Coronary artery (tissue), 2 donors: ENCODE results near the gene SOX18.

Experiments
- DNase-seq: peaks from one replicate; pipeline ENCODE4 v3.0.0-alpha.2; 2017; ENCODE audit warnings: low spot score
- H3K27ac ChIP-seq, 2 donors: fragments of 200-600 bp; sonication (generic); one replicate each; pipeline ENCODE4 v1.5.1; 2016 to 2019
- H3K4me3 ChIP-seq: fragments of 200-600 bp; sonication (generic); 2 replicates; pipeline ENCODE4 v1.5.1; 2016; ENCODE audit warnings: mild to moderate bottlenecking, moderate library complexity
- TF ChIP-seq, protein P1 (sequence below): fragments of 200-600 bp; sonication (generic); IDR thresholded peaks from one replicate; pipeline ENCODE4 v1.5.1; 2019; ENCODE audit warnings: antibody characterized with exemption

SOX18 gene

DNA sequence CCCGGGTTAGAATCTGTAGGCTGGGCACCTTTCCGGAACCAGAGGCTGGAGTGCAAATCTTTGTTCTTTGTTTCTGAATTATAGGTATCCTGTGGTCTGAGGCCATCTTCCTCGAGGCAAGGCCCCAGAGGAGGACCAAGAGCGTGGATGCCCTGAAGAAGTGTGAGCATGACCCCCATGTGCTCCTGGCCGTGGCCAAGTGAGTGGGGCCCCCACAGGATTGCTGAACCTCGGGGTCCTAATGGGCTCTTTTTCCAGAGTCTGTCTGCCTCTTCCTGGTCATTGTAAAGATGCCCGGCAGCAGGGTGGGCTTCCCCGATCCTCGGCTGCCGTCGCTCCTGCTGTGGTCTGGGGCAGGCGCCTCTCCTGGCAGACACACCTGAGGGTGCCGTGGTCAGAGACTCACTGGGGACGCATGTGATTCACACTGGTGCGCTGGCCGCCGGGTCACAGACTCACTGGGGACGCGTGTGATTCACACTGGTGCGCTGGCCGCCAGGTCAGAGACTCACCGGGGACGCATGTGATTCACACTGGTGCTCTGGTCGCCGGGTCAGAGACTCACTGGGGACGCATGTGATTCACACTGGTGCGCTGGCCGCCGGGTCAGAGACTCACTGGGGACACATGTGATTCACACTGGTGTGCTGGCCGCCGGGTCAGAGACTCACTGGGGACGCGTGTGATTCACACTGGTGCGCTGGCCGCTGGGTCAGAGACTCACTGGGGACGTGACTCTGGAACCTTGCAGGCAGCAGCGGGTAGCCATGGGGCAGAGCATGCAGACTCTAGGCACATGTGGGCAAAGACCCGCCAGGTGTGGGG is 19.9 kb downstream of the SOX18 start:
- no peak for DNase-seq
- TF ChIP-seq, protein P1, sequence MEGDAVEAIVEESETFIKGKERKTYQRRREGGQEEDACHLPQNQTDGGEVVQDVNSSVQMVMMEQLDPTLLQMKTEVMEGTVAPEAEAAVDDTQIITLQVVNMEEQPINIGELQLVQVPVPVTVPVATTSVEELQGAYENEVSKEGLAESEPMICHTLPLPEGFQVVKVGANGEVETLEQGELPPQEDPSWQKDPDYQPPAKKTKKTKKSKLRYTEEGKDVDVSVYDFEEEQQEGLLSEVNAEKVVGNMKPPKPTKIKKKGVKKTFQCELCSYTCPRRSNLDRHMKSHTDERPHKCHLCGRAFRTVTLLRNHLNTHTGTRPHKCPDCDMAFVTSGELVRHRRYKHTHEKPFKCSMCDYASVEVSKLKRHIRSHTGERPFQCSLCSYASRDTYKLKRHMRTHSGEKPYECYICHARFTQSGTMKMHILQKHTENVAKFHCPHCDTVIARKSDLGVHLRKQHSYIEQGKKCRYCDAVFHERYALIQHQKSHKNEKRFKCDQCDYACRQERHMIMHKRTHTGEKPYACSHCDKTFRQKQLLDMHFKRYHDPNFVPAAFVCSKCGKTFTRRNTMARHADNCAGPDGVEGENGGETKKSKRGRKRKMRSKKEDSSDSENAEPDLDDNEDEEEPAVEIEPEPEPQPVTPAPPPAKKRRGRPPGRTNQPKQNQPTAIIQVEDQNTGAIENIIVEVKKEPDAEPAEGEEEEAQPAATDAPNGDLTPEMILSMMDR = no peak
- H3K27ac ChIP-seq = no peak overlapping the region

DNA sequence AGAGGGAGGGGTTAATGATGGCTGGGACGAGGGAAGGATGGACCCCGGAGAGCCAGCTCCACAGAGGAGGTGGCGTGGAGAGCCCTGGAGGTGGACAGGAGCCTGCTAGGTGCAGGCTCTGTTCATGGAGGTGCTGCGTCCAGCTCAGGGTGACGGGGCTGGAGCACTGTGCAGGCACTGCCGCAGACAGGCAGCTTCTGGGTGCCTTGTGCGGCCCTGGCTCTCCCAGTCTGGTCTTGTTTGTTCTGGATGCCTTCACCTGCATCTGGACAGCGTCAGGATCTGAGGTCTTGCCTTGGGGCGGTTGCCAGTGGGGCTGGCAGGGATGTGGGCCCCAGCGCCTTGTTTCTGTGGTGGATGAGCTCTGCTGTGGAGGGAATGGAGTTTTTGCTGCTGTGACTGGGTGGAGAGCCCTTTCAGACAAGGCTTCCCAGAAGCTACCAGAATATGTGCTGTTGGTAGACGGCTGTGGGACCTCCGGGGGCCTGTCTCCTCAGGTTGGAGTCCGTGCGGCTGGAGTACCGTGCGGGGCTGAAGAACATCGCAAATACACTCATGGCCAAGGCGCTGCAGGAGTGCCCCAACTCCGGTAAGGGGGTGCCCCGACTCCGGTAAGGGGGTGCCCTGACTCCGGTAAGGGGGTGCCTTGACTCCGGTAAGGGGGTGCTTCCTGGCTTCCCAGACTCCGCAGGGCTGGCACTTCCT is 21.3 kb downstream of the SOX18 start:
- TF ChIP-seq, protein P1 = no peak
- no peak for DNase-seq
- no peak overlapping the region for H3K27ac ChIP-seq
- H3K4me3 ChIP-seq = no peak overlapping the region

More for the DNA sequence above, 19.9 kb downstream of the SOX18 start:
- H3K4me3 ChIP-seq = no peak overlapping the region

DNA sequence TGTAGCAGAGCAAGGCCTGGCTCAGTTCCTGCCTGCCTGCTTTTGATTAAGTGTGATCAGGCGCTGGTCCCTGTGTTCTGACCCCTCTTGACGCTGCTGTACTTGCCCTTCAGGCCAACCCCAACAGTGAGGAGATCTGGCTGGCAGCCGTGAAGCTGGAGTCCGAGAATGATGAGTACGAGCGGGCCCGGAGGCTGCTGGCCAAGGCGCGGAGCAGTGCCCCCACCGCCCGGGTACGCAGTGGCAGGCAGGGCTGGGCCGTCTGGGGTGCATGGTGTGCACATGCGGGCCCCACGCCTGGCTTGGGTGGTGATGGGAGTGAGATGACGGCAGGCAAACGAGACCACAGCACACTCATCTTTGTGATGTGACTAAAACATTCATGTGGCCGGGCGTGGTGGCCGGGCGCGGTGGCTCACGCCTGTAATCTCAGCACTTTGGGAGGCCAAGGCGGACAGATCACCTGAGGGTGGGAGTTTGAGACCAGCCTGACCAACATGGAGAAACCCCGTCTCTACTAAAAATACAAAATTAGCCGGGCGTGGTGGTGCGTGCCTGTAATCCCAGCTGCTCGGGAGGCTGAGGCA is 23.5 kb downstream of the SOX18 start:
- Histone ChIP-seq H3K4me3 (no peak overlapping the region), H3K27ac (no peak overlapping the region)
- no peak for DNase-seq
- TF ChIP-seq, protein P1 = no peak

DNA sequence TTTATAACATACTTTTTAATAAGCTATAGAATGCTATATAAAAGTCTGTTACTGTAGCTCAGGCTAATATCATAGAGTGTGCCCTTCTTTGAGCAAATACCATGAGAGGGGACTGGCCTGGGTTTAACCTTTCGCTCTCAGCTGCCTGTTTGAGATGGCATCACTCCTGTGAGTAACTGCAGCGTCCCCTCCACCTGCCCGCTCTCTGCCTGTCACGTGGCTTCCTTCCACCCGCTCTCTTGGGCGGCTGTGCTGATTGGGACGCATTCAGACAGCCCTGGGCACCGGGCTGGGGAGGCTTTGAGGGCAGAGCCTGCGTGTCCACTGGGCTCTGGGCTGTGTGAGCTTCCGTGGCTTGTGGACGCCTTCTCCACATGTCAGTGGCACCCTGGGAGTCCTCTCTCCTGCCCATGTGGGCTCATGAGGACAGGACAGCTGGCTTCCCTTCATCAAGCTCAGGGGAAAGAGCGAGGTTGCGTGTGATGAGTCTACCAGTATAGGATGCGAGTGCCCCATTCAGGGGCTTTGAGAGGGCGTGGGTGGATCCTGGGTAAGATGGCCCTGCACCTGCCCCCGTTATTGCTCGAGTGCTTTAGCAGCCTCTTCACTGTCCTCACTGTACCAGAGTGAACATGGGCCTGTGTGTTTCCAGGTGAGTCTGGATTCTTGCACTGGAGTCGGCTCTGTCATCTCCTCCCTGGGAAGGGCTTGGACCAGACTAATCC is 24.2 kb downstream of the SOX18 start:
- DNase-seq = no peak
- H3K27ac ChIP-seq = no peak overlapping the region
- H3K4me3 ChIP-seq = no peak overlapping the region
- TF ChIP-seq, protein P1 = no peak

DNA sequence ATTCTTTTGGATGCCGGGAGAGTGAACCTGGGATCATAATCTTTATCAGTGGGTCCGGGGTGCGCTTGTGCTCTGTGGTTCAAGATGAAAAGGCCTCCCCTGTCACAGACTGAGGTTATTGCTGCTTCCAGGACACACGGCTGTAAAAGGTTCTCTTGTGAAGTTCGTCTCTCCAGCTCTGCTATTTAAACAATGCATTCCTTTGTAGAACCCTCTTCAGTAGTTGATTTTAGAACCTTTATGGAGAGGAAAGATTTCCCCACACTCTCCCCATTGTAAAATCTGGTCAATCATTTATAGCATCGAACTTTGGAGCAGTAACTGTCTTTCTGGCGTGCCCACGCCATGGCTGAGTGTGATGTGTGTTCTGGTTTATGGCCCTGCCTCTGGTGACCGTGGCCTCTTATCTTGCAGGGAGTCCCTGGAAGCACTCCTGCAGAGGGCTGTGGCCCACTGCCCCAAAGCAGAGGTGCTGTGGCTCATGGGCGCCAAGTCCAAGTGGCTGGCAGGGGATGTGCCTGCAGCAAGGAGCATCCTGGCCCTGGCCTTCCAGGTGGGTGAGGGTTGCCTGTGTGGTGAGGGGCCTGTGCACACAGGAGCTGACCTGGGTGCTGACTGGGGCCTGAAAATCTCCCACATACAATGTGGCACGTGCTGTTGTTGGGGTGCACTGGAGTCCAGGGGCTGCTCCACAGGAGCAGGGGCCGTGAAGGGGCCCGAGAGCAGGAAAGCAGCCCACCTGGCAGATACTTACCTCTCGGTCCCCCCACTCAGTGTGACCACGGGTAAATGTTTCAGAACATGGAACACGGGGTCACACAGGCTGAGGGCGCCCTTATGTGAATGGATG is 25.1 kb downstream of the SOX18 start:
- Histone ChIP-seq H3K4me3 (no peak overlapping the region), H3K27ac (no peak overlapping the region)
- TF ChIP-seq, protein P1 = no peak
- no peak for DNase-seq
